ENCODE measurements around the gene ARRDC4.

DNA sequence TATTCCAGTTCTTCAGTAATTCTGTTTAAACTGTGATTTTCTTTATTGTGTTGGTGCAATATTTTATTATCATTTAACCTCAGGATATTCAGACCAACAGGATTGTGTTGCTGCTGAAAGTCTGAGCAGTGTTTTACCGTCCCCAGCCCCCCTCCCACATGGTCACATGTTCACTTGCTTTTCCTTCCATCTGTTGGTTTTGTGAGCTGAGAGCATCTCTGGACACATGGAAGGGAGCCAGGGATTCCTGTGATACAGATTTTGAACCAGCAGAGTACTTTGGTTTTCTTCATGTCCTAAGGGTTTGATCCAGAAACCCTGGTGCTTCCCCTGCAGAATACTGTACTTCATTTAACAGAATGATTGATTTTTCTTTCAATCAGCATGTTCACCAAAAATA, 11.9 kb downstream of the ARRDC4 start:
- TF ChIP-seq, protein P1, sequence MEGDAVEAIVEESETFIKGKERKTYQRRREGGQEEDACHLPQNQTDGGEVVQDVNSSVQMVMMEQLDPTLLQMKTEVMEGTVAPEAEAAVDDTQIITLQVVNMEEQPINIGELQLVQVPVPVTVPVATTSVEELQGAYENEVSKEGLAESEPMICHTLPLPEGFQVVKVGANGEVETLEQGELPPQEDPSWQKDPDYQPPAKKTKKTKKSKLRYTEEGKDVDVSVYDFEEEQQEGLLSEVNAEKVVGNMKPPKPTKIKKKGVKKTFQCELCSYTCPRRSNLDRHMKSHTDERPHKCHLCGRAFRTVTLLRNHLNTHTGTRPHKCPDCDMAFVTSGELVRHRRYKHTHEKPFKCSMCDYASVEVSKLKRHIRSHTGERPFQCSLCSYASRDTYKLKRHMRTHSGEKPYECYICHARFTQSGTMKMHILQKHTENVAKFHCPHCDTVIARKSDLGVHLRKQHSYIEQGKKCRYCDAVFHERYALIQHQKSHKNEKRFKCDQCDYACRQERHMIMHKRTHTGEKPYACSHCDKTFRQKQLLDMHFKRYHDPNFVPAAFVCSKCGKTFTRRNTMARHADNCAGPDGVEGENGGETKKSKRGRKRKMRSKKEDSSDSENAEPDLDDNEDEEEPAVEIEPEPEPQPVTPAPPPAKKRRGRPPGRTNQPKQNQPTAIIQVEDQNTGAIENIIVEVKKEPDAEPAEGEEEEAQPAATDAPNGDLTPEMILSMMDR (IDR thresholded peaks at IDR 0.05; ENCODE audit: extremely low read depth in 1 of 2, insufficient read depth in 1 of 2, low read depth in 1 of 2, low read length in 2 of 2), result no peak
- TF ChIP-seq EZH2 (IDR thresholded peaks at IDR 0.05; ENCODE audit: borderline replicate concordance, low read depth, low read length, severe bottlenecking), result no peak
- TF ChIP-seq POLR2A (IDR thresholded peaks at IDR 0.05; ENCODE audit: low read depth, low read length), result no peak
- TF ChIP-seq POLR2AphosphoS5 (IDR thresholded peaks at IDR 0.05; ENCODE audit: insufficient read depth, low read depth, low read length), result no peak
- TF ChIP-seq, protein P2, sequence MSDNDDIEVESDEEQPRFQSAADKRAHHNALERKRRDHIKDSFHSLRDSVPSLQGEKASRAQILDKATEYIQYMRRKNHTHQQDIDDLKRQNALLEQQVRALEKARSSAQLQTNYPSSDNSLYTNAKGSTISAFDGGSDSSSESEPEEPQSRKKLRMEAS (IDR thresholded peaks at IDR 0.05; ENCODE audit: insufficient read depth, insufficient read length), result no peak
